GM04504 (cell line): Measurements from ENCODE around the gene MTCH2.

Source experiments
- DNase-seq: peaks from one replicate; pipeline ENCODE4 v3.0.0-alpha.2; 2012; ENCODE audit warnings: low read depth

Gene MTCH2

DNA sequence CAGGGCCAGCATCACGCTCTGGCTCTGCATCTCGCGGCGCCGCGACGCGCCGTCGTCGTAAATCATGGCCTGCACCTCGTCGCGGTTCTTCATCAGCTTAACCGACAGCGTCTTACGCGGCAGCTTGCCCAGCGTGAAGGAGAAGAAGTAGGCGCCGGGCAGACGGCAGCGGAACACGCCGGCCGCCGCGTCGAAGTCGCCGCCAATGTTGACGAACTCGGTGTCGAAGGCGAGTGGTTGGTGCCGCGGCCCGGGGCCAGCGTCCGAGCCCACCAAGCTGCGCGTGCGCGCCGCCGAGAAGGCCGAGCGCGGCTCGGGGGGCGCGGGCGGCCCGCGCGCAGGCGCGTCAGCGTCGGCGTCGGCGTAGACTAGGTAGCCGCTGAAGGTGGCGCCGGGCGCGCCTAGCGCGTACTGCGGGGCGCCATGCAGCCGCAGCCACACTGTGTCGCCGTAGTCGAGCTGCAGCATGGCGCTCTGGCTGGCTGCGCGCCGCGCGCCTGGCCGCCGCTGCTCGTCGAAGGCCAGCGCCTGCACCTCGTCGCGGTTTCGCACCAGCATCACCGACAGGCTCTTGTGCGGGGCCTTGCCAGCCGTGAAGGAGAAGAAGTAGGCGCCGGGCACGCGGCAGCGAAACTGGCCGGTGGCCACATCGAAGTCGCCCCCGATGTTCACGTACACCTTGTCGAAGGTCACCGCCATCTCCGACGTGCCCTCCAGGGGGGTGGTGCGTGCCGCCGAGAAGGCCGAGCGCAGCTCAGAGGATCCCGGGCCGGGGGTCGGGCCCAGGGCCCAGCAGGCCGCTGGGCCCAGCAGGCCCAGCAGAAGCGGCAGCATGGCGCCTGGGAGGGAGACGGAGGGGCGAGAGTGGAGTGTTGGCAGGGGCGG lies 52.1 kb downstream of the MTCH2 start:
- DNase-seq, result no peak

DNA sequence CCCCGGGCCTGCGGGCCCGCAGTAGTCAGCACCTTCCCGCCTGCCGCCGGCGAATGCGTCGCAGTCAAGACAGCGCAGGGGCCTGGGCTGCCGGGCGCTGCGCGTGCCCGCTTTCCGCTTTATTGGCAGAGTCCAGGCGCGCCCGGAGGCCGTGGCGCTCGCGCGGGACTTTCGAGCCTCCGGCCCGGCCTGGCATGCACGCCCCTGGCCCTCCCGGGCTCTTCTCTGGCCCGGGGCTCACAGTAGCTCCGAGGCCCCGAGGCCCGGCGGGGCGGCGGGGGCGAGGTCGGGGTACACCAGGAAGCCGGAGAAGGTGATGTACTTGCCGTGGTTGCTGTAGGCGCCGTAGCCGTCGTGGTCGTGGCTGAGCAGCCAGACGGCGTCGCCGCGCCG lies 52.8 kb downstream of the MTCH2 start:
- DNase-seq, result no peak

DNA sequence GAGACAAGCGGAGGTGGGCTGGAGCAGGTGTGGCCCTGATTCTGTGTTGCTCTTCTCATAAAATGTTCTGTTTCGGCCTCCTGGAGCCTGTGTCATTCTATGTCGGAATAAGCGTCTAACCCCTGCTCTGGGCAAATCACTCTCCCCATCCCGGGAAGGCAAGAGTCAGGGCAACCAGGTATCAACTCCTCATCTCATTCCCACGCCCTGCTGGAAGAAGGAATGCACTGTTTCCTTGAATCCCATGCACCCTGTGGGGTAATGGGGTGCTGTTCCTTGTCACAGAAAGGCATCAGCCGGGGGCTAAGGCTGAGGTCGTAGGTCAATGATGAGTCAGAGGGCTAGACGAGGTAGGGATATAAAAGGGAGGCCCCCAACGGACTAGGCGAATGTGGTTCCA lies 53.2 kb downstream of the MTCH2 start:
- DNase-seq, result no peak

DNA sequence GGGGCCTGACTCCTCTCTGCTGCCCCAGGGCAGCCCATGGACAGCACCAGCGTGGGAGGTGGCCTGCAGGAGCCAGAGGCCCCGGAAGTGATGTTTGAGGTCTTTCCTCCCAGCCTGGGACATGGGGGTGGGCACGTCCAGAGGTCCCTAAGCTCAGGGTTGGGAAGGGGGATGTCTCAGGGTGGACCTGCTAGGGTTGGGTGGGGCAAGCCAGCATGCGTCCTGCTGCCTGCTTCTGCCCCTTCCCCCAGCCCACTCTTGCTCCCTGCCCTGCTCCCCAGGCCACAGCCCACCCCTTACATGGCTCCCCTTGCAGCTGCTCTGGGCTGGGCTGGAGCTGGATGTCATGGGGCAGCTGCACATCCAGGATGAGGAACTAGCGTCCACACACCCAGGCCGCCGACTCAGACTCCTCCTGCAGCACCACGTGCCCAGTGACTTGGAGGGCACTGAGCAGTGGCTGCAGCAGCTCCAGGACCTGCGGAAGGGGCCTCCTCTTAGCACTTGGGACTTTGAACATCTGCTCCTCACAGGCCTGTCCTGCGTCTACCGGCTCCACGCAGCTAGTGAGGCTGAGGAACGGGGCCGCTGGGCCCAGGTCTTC lies 54.5 kb downstream of the MTCH2 start:
- DNase-seq, result no peak

DNA sequence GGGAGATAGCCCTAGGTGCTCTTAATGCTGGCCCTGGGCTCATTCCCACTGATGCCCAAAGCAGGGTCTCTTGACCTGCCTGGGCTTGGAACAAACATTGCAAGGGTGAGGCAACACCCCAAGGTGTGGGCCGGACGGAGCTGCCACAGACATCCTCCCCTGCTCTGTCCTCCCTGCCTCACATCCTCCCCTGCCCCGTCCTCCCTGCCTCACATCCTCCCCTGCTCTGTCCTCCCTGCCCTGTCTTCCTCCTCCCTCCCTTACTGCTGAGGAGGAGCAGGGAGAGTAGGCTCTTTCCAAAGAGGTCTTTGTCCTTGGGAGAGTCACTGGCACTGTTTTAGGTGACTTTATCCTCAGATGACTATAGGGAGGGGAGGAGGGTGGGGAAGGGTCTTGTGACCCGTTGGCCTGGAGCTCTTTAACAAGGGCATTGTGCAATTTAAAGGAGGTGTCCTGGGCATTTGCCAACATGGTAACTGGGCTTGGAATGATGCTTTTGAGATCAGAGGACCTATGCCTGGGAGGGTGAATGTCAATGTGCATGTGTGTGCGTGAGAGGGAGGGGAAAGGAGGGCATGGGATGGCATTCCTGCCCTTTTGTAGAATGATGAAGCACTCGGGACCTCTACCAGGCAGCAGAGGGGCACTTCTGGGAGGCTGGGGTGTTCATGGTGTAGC lies 55.2 kb downstream of the MTCH2 start:
- DNase-seq, result no peak

DNA sequence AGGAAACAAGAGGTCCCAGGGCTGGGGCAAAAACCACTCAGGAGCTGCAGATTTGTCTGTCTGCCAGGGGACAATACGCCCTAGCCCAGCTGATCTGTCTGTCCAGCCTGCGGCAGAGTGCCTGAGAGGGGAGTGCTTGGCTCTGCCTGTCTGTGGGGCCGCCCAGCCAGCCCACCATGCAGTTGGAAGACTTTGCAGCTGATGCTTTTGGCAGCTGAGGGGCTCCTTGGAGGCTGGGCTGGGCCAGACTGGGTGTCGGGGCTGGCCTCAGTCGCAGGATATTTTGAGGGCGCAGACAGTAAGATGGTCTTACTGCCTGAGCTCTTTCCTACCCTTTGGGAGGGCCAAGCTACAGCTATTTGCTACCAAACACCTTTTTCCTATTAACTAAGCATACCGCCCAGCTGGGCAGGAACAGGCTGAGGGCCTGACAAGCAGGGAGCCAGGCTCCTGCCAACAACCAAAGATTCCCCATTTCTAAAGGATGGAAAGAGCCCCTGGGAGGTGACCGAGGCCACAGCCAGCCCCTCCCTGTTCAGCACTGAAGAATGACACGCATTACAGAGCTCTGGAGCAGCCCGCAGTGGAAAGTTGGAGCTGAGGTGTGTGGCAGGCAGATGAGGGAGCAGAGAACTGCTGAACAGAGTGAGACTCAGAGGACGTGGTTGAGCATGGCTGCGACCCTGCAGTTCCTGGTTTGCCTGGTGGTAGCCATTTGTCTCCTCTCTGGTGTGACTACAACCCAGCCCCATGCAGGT lies 56.1 kb downstream of the MTCH2 start, which contains the start of gene FAM180B:
Gene FAM180B (plus strand): TSS at position 581 of the 758 bp plus-strand sequence. CDS start 91 bp downstream, at position 672.
- no peak for DNase-seq

DNA sequence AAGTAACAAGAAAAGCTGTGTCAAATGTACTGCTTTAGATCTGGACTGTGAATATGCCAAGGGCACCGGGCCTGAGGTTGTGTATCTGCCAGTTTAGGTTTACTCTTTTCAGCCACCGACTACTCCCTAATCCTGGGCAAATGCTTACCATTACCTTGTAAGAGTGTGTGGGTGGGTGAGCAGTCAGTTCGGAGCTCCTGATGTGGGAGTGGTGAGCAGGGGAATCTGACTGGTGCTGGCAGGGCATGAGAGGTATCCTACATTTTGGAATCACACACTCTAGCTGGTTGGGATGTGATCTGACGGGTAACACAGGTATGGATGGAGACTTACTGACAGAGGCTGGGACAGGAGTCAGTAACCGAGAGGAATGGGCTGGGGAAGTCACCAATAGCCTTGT lies 58.5 kb downstream of the MTCH2 start:
- DNase-seq, result no peak

DNA sequence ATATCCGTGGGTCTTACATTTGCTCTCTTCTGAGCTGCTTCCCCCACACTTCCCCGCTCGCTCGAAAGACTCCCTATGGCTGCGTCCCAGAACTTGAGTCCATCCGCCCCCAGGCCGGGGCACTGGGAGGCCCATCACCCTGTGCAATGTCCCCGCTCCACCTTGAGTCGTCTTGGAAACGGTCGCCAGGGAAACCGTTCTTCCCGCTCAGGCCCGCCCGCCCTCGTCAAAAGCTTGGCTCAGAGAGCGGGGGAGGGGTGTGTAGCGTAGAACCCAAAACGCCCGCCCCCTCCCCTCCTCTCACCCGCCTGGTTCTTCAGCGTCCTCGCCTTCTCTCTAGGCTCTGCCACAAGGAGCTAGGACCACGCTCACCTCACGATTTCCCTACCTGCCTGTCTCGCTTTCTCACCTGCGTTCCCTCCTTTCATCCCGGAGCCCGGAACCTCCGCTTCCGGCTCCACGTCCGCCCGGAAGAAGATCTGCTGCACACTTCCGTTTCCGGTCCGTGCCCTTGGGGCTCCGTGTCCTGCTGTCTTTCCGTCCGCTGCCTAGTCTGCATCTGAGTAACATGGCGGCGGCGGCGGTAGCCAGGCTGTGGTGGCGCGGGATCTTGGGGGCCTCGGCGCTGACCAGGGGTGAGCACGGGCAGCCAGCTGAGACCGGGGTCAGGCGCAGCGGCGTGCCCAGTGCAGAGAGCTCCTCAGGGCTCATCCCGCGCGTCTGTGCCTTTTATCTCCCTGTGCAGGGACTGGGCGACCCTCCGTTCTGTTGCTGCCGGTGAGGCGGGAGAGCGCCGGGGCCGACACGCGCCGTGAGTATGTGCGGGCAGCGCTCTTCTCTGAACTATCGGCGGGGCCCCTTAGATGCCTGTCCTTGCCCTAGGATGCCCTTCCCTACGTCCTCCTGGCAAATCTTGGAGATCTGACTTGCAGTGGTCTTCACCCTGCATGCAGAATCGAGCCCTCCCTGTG lies 63.5 kb downstream of the MTCH2 start, which contains the start of the genes KBTBD4 and NDUFS3:
Gene KBTBD4 (minus strand): TSS at position 447 of the 971 bp plus-strand sequence. CDS start 19 bp downstream, at position 428.
Gene NDUFS3 (plus strand): TSS at position 551 of the 971 bp plus-strand sequence. CDS start 18 bp downstream, at position 569.
- peak; percentile 68 for DNase-seq

DNA sequence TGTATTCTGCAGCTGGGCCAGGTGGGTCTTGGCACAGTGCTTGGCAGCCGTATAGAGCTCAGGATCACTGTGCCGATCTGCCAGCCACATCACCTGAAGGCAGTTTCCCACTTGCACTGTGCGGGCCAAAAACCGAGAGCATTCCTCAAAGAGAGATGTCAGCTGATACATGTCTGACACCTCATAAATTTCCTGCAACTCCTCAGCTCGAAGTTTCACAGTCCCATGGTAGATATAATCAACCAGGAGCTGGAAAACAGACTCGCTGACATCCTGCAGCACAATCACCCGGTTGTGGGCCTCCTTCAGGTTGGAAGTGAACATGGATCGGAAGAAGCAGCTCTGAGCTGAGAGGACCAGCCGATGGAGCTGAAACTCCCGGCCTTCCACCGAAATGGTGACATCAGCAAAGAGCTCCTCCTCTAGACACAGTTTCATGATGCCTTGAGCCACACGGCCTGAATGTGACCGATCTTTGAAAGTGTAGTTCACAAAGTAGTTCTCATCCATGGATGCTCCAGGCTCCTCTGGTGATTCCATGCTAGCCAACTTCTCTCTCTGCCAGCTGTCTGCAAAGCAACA lies 64.8 kb downstream of the MTCH2 start:
- no peak for DNase-seq

DNA sequence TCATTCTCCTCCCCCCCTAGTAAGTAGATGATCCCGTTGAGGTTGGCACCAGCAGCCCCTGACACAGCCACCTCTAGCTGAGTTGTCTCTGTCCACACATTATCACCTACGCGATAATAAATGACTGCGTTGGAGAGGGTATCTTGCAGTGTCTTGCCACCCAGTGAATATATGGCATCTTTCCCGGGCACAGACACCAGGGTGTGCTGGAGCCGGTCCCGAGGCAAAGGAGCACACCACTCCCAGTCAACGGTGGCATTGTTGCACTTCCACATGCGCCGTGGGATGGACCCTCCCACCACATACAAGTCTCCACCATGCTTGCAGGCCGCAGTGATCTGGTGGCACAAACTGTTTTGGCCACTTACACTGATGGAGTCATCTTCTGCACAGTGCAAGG lies 69.0 kb downstream of the MTCH2 start:
- DNase-seq, result no peak

DNA sequence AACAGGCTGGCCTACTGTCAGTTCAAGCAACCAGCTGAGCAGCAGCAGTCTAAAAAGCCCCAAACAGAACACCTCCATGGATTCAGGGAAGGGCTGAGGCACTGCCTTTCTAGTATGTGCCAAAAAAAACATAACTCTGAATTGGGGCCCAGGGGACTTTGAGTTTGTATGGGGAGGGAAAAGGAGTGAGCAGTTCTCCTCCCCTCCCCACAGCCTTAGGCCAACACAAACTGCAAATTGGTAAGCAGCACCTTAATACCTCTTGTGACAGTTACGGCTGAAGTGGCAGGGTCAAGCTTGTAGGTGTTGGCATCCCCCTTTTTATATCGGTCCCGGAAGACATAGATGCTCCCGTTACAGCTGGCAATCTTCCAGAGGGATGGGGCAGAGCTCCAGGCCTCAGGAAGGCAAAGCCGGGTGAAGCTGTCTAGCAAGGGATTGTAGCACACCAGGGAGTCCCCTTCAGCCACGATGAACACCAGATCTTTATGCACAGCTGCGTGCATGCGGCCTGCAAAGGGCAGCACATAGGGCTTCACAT lies 69.6 kb downstream of the MTCH2 start:
- no peak for DNase-seq

DNA sequence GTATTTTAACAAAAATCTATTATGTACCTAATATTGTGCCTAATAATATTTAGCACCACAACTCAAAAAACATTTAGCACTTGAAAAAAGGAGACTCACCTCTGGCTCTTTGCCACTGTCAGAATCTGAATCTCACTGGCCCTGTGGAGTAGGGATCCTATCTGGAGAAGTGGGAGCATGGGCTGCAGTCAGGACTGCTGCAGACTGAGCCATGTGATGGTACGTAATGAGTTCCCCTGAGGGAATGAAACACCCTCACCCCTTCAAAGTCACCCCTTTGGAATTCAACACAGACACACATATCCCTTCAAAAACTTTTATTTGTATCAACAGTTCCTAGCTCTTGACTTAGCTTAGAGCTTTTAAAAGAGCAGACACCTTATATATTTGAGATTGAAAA lies 70.5 kb downstream of the MTCH2 start:
- peak; percentile 33 for DNase-seq

DNA sequence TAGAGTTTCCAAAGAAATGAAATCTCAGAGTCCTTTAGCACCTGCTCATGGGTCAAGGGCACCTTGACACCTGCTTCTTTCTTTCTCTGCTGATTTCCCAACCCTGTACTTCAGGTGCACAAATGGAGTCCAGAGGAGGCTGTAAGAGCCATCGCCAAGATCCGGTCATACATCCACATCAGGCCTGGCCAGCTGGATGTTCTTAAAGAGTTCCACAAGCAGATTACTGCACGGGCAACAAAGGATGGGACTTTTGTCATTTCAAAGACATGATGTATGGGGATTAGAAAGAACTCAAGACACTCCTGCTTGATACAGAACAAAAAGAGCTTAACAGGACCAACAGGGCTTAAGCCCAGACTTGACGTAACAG lies 71.0 kb downstream of the MTCH2 start:
- no peak for DNase-seq

DNA sequence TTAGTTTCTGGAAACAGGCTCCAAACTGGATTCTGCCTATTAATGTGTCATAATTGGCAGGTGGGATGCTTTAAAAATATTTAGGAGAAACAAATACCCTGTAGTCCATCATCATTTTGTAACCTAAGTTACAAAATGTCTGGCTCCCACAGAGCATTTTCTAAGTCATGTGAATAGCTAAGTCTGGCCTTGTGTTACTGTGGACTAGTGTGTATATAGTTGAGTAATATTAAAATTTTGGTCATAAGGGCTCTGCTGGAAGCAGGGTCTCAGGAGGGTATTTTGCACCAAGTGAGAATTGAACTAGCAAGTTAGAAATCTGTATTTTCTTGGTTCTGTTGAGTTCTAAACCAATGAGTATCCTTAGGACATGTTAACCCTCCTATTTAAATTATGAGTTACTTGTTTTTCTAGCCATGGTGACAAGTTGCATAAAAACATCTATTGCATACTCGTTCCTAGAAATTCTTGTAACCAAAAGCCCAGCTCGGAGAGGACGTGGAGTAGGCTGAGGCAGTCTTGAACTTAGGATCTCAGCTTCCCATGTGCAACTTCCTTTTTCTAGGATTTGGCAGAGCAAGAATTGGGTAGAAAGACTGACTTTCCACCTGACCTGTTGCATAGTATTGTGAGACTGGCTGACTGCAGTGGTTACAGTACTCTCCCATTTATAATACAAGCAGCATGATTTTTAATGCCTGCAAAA lies 71.6 kb downstream of the MTCH2 start:
- DNase-seq, result no peak

DNA sequence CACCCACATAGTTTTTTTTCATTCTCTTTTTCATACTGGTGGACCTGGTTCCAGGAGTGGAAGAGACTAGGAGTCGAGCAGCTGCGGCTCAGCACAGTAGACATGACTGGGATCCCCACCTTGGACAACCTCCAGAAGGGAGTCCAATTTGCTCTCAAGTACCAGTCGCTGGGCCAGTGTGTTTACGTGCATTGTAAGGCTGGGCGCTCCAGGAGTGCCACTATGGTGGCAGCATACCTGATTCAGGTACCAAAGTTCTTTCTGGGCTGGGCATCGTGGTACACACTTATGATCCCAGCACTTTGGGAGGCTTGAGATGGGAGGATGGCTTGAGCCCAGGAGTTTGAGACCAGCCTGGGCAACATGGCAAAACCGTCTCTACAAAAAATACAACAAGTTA lies 72.7 kb downstream of the MTCH2 start:
- DNase-seq, result no peak
